Keratinocyte (primary cell): ENCODE data around the gene KDM3A. TPM values are rescaled to one million over a fixed set of nuclear protein-coding genes. Genes with fewer than 3 reads are reported as not detected.

Experiments used
- DNase-seq: peaks from one replicate; pipeline ENCODE4 v3.0.0-alpha.2; 2011; ENCODE audit warnings: low read depth, missing footprints, low spot score
- FAIRE-seq: peaks from 2 replicates; lab custom pipeline; 2011; peaks lifted over from hg19 to GRCh38; lab: Jason Lieb, UNC
- H2AFZ ChIP-seq: 2 replicates; pipeline ENCODE4 v1.6.0; 2012; ENCODE audit warnings: low read length, control low read depth, inconsistent platforms; ENCODE audit not compliant: control insufficient read depth
- H3K27ac ChIP-seq: 2 replicates; pipeline ENCODE4 v1.5.1; 2011; ENCODE audit warnings: low read length; ENCODE audit not compliant: control insufficient read depth, insufficient read depth
- H3K27me3 ChIP-seq: 3 replicates; pipeline ENCODE4 v1.6.0; 2011; ENCODE audit warnings: low read length; ENCODE audit not compliant: control insufficient read depth, insufficient read depth; ENCODE audit errors: extremely low read depth
- H3K36me3 ChIP-seq, 2 experiments: 2 replicates in 1 of 2; 3 replicates in 1 of 2; pipeline ENCODE4 v1.5.1; 2011; ENCODE audit warnings: low read length in 2 of 2, mild to moderate bottlenecking in 1 of 2; ENCODE audit not compliant: control insufficient read depth in 2 of 2, insufficient read depth in 2 of 2; ENCODE audit errors: extremely low read depth in 1 of 2
- H3K4me1 ChIP-seq: 3 replicates; pipeline ENCODE4 v1.5.1; 2011; ENCODE audit warnings: low read length; ENCODE audit not compliant: control insufficient read depth, insufficient read depth; ENCODE audit errors: extremely low read depth
- H3K4me2 ChIP-seq: 3 replicates; pipeline ENCODE4 v1.6.0; 2011; ENCODE audit warnings: low read depth, low read length; ENCODE audit not compliant: control insufficient read depth, insufficient read depth; ENCODE audit errors: extremely low read depth
- H3K4me3 ChIP-seq, 3 experiments: fragments of 200-600 bp in 1 of 3; sonication (generic) in 1 of 3; 2 replicates in 2 of 3; 3 replicates in 1 of 3; pipeline ENCODE4 v1.5.1; 2011 to 2016; ENCODE audit warnings: low read length in 3 of 3, mild to moderate bottlenecking in 3 of 3, control low read depth in 2 of 3, inconsistent platforms in 1 of 3, low read depth in 1 of 3, mixed read lengths in 1 of 3, mixed run types in 1 of 3, moderate library complexity in 1 of 3; ENCODE audit not compliant: control insufficient read depth in 2 of 3, insufficient read depth in 2 of 3; ENCODE audit errors: extremely low read depth in 1 of 3
- H3K79me2 ChIP-seq: 2 replicates; pipeline ENCODE4 v1.6.0; 2012; ENCODE audit warnings: low read length; ENCODE audit not compliant: control insufficient read depth, insufficient read depth
- H3K9ac ChIP-seq: 3 replicates; pipeline ENCODE4 v1.6.0; 2011; ENCODE audit warnings: low read length; ENCODE audit not compliant: control insufficient read depth, insufficient read depth; ENCODE audit errors: extremely low read depth
- H3K9me1 ChIP-seq: 3 replicates; pipeline ENCODE4 v1.6.0; 2011; ENCODE audit warnings: low read length; ENCODE audit not compliant: control insufficient read depth, insufficient read depth; ENCODE audit errors: extremely low read depth
- H3K9me3 ChIP-seq: 2 replicates; pipeline ENCODE4 v1.5.1; 2012; ENCODE audit warnings: low read depth, low read length; ENCODE audit not compliant: control insufficient read depth
- H4K20me1 ChIP-seq: 3 replicates; pipeline ENCODE4 v1.6.0; 2011; ENCODE audit warnings: low read length; ENCODE audit not compliant: control insufficient read depth, insufficient read depth; ENCODE audit errors: extremely low read depth
- EZH2 ChIP-seq: IDR thresholded peaks from one replicate; pipeline ENCODE4 v1.6.1; 2012; ENCODE audit warnings: inconsistent platforms, mild to moderate bottlenecking, low read length, moderate library complexity
- dilution Hi-C: fragments of 300-500 bp; cut with MboI; formaldehyde crosslinking; loops from one replicate; pipeline ENCODE4 v1.7.0; 2020; ENCODE audit warnings: low sequenced_read_pairs; ENCODE audit not compliant: extremely low pct_ligation_motif_present
- polyA plus RNA-seq, 5 experiments: library from polyadenylated mRNA; depleted of rRNA in 3 of 5; stranded (reverse) in 3 of 5; stranded (forward) in 1 of 5; unstranded in 1 of 5; fragments of >200 nt; gene quantifications; 1 replicate in 1 of 5; 2 replicates in 3 of 5; 3 replicates in 1 of 5; pipeline versions ENCODE4 v1.2.1 to v1.2.3, GENCODE V29; 2011 to 2012; ENCODE audit warnings: missing spikeins in 2 of 5, low read depth in 1 of 5, low replicate concordance in 1 of 5
- TF ChIP-seq, protein P1 (sequence below), 3 experiments: IDR thresholded peaks in 1 of 3; conservative IDR thresholded peaks in 1 of 3; optimal IDR thresholded peaks in 1 of 3; 2 replicates in 2 of 3; 3 replicates in 1 of 3; pipeline versions ENCODE3 to v1.5.1; 2011; ENCODE audit warnings: low read length in 3 of 3, mild to moderate bottlenecking in 3 of 3, moderate library complexity in 2 of 3, control low read depth in 1 of 3, inconsistent platforms in 1 of 3; ENCODE audit not compliant: insufficient read depth in 2 of 3; ENCODE audit errors: extremely low read depth in 1 of 3

KDM3A gene
- polyA plus RNA-seq, 1 donor (not counting 4 experiments of a cell fraction or from before 2014, with no cell fraction given), result 32.9 TPM

DNA sequence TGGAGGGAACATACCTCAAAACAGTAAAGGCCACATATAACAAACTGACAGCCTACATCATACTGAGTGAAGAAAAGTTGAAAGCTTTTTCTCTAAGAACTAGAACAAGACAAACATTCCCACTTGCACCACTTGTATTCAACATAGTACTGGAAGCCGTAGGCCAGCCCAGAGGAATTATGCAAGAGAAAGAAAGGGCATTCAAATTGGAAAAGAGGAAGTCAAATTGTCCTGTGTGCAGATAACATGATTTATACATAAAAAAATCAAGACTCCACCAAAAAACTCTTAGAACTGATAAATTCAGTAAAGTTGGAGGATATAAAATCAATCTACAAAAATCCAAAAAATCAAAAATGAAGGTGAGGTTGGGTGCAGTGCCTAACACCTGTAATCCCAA is 8.0 kb upstream of the KDM3A start:
- dilution Hi-C loops, result no loop called here
- H3K4me2 ChIP-seq, result no peak overlapping the region
- no peak overlapping the region for H3K9ac ChIP-seq
- H3K79me2 ChIP-seq, result no peaks in the 10 kb centered on the region
- DNase-seq (no peak), FAIRE-seq (no peak)
- H3K9me1 ChIP-seq, result no peaks in the 10 kb centered on the region
- H3K9me3 ChIP-seq, result no peaks in the 10 kb centered on the region
- no peaks in the 10 kb centered on the region for H3K4me1 ChIP-seq
- H3K27me3 ChIP-seq, result no peaks in the 10 kb centered on the region
- H2AFZ ChIP-seq, result no peak overlapping the region
- no peak for TF ChIP-seq EZH2
- TF ChIP-seq, protein P1, sequence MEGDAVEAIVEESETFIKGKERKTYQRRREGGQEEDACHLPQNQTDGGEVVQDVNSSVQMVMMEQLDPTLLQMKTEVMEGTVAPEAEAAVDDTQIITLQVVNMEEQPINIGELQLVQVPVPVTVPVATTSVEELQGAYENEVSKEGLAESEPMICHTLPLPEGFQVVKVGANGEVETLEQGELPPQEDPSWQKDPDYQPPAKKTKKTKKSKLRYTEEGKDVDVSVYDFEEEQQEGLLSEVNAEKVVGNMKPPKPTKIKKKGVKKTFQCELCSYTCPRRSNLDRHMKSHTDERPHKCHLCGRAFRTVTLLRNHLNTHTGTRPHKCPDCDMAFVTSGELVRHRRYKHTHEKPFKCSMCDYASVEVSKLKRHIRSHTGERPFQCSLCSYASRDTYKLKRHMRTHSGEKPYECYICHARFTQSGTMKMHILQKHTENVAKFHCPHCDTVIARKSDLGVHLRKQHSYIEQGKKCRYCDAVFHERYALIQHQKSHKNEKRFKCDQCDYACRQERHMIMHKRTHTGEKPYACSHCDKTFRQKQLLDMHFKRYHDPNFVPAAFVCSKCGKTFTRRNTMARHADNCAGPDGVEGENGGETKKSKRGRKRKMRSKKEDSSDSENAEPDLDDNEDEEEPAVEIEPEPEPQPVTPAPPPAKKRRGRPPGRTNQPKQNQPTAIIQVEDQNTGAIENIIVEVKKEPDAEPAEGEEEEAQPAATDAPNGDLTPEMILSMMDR (optimal IDR thresholded peaks at IDR 0.05 in 1 of 3, IDR thresholded peaks at IDR 0.05 in 1 of 3, conservative IDR thresholded peaks at IDR 0.05 in 1 of 3; ENCODE audit: extremely low read depth in 1 of 3, insufficient read depth in 2 of 3, low read length in 3 of 3), result no peak
- H4K20me1 ChIP-seq, result no peaks in the 10 kb centered on the region
- no peaks in the 10 kb centered on the region for H3K36me3 ChIP-seq
- no peak overlapping the region for H3K4me3 ChIP-seq
- H3K27ac ChIP-seq, result no peak overlapping the region

DNA sequence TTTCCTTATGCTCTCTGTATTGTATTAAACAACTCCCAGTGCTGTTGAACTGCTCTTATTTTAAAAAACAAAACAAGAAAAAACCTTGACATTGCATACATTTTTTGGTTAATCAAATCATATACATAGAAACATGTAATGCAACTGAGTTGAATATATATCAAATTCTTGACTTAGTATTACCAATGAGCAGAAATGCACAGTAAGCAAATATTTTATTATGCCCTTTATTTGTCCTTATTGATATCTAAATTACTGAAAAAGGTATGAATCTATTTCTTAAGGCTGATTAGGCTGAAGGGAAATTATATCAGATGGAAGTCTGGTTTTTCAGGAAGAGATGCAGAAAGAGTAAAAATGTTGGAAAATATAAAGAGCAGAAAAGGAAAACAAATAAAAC is 6.9 kb upstream of the KDM3A start:
- DNase-seq (no peak), FAIRE-seq (no peak)
- no peak overlapping the region for H3K9ac ChIP-seq
- no peaks in the 10 kb centered on the region for H3K27me3 ChIP-seq
- H4K20me1 ChIP-seq, result no peaks in the 10 kb centered on the region
- TF ChIP-seq, protein P1 (optimal IDR thresholded peaks at IDR 0.05 in 1 of 3, IDR thresholded peaks at IDR 0.05 in 1 of 3, conservative IDR thresholded peaks at IDR 0.05 in 1 of 3; ENCODE audit: extremely low read depth in 1 of 3, insufficient read depth in 2 of 3, low read length in 3 of 3), result no peak
- no peak for TF ChIP-seq EZH2
- H3K79me2 ChIP-seq, result no peaks in the 10 kb centered on the region
- no peak overlapping the region for H3K4me3 ChIP-seq
- no peak overlapping the region for H2AFZ ChIP-seq
- H3K9me3 ChIP-seq, result no peaks in the 10 kb centered on the region
- dilution Hi-C loops, result no loop called here
- no peaks in the 10 kb centered on the region for H3K36me3 ChIP-seq
- no peaks in the 10 kb centered on the region for H3K4me1 ChIP-seq
- H3K27ac ChIP-seq, result no peak overlapping the region
- no peaks in the 10 kb centered on the region for H3K9me1 ChIP-seq
- H3K4me2 ChIP-seq, result no peak overlapping the region
